DMS 273 treated with DMSO at 0.1 percent for 48 hours (cell line): ENCODE measurements around the gene RAD23A.
"Not testable (repeated sequence)": the region's sequence is repeated elsewhere in the genome, so short reads cannot be mapped to it uniquely, and the experiment has no call there.

ENCODE experiments used
- DNase-seq: peaks from one replicate; lab custom pipeline; 2025; lab: John Stamatoyannopoulos, UW

The RAD23A gene

DNA sequence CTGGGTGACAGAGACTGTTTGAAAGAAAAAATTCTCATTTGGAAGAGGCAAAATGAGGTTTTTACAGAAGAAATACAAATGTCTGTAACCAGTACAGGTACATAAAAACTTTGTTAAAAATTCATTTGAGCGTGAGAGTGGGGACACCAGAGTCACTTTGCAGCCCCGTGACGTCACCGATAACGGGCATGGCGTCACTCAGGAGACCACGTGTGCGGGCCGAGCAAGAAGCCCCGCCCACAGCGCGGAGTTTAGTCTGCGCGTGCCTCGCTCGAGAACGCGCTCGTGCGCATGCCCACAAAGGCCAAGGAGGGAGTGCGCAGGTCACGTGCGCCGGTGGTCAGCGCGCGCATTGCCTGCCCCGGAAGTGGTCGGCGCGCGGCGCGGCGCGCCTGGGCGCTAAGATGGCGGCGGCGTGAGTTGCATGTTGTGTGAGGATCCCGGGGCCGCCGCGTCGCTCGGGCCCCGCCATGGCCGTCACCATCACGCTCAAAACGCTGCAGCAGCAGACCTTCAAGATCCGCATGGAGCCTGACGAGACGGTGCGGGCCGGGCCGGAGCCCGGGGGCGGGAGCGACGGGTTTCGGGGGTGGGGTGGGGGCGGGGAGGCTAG is at the start of gene RAD23A:
Gene RAD23A (plus strand): TSS at position 384 of the 613 bp plus-strand sequence. CDS start 87 bp downstream, at position 471.
- DNase-seq = peak; percentile 88

DNA sequence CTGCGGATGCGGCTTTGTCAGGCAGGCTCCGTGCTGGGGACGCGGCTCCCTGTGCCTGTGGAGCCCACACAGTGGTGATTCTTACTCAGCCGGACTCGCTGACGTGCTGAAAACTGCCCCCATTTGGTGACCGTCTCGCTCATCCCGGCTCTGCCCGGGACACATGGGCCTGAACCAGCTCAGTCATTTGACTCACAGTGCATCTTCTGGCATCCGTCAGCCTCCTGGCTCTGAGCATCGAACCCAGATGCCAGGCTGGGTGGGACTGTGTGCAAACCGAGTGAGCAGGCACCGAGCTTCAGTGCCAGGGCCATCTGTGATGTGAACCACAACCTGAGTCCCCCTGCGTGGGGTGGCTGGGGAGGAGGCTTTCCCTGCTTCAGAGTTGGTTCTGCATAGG is 49.2 kb upstream of the RAD23A start:
- DNase-seq = no peak

DNA sequence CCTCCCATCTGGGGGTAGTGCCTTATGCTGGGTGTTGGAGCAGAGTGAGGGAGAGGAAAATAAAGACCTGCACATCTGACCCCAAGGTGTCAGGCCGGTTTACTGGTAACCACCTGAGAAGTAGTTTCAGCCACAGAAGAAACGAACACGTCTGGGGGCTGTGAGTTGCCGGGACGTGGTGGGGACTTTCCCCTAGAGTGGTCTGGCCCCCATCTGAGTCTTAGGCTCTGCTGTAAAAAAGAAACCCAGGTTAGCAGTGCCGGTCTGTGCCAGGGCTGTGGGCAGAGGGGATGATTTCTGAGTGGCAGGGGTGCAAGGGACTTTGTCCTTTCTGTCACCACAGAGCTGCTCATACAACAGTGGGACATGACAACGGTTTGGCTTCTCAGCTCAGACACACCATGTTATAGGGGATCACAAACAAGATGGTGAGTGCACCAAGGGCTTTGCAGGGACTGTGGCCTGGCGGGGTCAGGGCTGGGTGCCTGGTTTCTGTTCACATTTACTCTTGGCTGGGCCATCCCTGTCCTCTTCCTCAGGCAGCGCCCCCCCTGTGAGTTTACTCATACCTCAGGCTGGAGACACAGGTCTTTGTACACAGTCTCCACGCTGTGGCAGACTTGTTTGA is 45.7 kb upstream of the RAD23A start:
- no peak for DNase-seq

- no peak for DNase-seq
Observed at GRCh38 chr19:12907166-12907565, 38.5 kb upstream of the RAD23A start.

DNA sequence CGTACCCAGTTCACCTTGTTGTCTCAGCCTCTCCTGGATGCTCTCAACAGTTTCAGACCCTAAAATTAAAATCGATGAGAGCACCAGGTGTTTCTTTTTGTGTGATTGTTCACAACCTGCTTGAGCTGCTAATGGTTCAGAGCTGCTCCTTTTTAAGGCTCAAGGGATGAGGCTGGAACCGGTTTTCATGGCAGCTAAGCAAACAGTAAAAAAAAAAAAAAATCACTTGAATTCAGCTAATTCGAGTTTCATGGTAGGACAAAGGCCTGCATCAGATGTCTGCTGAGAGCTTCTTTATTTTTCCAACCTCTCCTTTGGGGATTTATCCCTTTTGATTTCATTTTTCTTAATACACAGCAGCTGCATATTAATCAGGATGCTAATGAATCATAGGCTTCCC is 33.1 kb upstream of the RAD23A start:
- no peak for DNase-seq

- peak; percentile 97 for DNase-seq
Observed at GRCh38 chr19:12913011-12913561, 32.6 kb upstream of the RAD23A start.

GRCh38 chr19:12913851-12914690 is 31.6 kb upstream of the RAD23A start:
- DNase-seq = no peak

- not testable (repeated sequence) for DNase-seq
Observed at GRCh38 chr19:12915860-12916259, 29.8 kb upstream of the RAD23A start.

DNA sequence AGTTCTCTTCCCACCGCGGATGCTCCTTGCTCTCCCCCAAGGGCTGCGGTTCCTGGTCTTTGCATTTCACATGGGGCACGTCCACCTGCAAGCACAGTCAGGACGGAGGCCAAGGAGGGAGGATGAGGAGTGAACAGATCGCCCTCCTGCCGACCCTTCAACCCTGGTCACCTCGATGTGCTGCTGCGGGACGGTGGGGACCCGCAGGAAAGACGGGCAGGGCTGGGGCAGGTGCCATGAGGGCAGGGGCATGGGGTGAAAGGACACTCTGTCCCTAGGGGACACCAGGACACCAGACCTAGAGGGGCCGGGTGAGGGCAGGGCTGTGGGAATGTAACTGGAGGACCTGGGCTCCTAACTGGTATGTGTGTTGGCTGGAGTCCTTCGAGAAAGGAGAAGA is 27.4 kb upstream of the RAD23A start:
- no peak for DNase-seq

- no peak for DNase-seq
Observed at GRCh38 chr19:12921047-12921446, 24.6 kb upstream of the RAD23A start.

DNA sequence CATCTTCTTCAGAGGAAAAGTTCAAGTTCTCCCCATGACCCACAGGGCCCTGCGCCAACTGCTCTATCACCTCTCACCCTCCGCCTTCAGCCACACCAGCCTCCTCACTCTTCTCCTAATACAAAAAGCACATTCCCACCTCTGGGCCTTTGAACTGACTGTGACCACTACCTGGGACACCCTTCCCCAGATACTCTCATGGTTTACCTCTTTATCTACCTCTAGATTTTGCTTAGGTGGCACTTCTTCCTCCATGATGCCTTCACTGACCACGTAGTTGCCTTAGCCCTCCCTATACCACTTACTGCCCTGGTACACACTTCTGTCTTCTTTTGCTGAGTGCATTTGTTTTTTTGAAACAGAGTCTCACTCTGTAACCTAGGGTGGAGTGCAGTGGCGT is 22.7 kb upstream of the RAD23A start:
- no peak for DNase-seq

DNA sequence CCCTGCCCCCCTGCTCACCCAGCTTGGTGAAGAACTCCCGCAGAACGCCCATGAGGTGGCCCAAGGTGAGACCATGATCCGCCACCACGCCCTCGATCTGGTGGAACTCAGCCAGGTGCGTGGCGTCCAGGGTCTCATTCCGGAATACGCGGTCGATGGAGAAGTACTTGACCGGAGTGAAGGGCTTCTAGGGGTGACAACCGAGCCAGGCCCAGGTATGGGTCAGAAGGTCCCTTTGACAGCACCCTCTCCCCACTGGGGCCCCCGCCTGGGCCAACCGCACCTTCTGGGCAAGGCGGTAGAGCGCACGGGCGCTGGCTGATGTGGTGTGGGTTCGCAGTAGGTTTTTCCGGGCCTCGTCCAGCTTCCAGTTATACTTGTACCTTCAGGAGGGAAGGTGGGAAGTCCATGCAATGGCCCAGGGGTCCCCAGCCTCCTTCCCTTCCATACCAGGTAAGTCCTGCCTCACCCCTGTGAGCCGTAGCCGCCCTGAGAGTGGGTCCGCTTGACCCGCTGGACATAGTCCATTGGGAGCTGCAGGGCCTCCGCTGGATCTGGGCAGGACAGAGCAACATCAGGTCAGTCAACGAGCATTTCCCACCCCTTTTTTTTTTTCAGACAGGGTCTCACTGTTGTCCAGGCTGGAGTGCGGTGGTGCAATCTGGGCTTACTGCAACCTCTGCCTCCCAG is 20.9 kb upstream of the RAD23A start:
- DNase-seq = no peak

DNA sequence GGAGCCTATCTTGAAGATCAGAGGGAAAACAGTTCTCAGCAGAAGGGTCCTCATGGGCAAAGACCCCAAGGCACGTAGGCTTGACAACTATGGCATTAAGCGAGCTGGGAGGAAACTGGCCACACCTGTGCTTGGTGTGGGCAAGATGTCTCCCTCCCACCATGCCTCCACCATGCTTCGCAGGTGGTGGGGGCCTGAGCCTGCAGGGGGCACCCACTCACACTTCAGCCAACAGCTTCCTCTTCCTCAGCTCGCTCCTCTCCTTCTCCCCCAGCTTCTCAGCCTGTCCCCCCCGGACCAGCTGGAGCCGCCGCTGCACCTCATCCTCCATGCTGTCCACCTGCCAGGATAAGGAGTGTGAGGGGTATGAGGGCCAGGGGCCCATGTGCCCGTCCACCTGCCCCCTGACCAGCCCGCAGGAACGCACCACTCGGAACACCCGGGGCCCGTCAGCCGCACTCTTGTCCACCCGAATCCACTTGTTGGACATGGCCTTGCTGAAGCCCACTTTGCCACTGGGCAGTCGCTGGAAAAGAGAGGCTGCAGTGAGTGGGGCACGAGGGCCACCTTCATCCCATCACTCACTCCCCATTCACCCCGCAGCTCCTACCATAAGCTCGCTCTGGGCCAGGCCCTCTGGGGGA is 15.5 kb upstream of the RAD23A start:
- no peak for DNase-seq

- DNase-seq = no peak
Observed at GRCh38 chr19:12932392-12933286, 13.0 kb upstream of the RAD23A start.

GRCh38 chr19:12933287-12934072 is 12.2 kb upstream of the RAD23A start, which contains the start of gene FARSA:
TSS of gene FARSA (minus strand) at chr19:12933711. CDS start at chr19:12933696, 15 bp downstream.
- peak; percentile 79 for DNase-seq

DNA sequence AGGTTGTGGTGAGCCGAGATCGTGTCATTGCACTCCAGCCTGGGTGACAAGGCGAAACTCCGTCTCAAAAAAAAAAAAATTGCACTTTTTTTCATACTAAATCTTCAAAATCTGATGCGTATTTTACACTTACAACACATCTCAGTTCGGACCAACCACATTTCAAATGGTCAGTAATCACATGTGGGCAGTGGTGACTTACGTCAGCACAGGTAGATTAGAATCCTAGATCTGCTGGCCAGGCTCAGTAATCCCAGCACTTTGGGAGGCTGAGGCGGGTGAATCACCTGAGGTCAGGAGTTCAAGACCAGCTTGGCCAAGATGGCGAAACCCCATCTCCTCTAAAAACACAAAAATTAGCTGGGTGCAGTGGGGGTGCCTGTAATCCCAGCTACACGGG is 10.6 kb upstream of the RAD23A start:
- DNase-seq = no peak

- no peak for DNase-seq
Observed at GRCh38 chr19:12936582-12936981, 9.1 kb upstream of the RAD23A start.

- peak; percentile 83 for DNase-seq
Observed at GRCh38 chr19:12937093-12937926, 8.4 kb upstream of the RAD23A start.
